ENCODE measurements around the gene GPHA2. TPM values are rescaled to one million over a fixed set of nuclear protein-coding genes. Genes with fewer than 3 reads are reported as not detected.

GPHA2 gene
- polyA plus RNA-seq, 4 donors, result 0.13 to 0.19 TPM; not detected in 2

GRCh38 chr11:64894070-64894811 lies 41.5 kb downstream of the GPHA2 start:
- WGBS, 3 donors, result 14 to 30% (median 20%) methylated on average over 13 to 14 of the region's 14 CpGs
- peak overlapping the region; percentile 91 to 95 (median 92) for H3K27ac ChIP-seq (ENCODE audit: low read depth in 1 of 3, low read length in 2 of 3)
- H3K36me3 ChIP-seq (ENCODE audit: control insufficient read depth in 3 of 3, insufficient read depth in 2 of 3, low read depth in 1 of 3, low read length in 3 of 3), result peaks cover 0 to 90% (median 9%) of the 10 kb centered on the region in 3 donors
- DNase-seq (peak; percentile 93), FAIRE-seq (no peak)
- no peaks in the 10 kb centered on the region for H3K9me3 ChIP-seq (ENCODE audit: control insufficient read depth in 2 of 2, insufficient read depth in 1 of 2, low read depth in 1 of 2, low read length in 1 of 2)
- no peaks in the 10 kb centered on the region for H3K27me3 ChIP-seq (ENCODE audit: control insufficient read depth in 3 of 3, insufficient read depth in 3 of 3, low read length in 3 of 3)
- H3K4me1 ChIP-seq (ENCODE audit: control insufficient read depth in 3 of 3, insufficient read depth in 2 of 3, low read depth in 1 of 3, low read length in 2 of 3), result peaks cover 0 to 17% (median 0%) of the 10 kb centered on the region in 3 donors
- H3K4me3 ChIP-seq (ENCODE audit: low read depth in 1 of 3, low read length in 3 of 3), result peak overlapping the region in 2 of 3 donors; percentile 49 to 74

- peaks cover 0 to 22% (median 0%) of the 10 kb centered on the region in 3 donors for H3K4me1 ChIP-seq (ENCODE audit: control insufficient read depth in 3 of 3, insufficient read depth in 2 of 3, low read depth in 1 of 3, low read length in 2 of 3)
- 18 to 59% (median 29%) methylated on average over 17 to 25 of the region's 25 CpGs for WGBS, 3 donors
- FAIRE-seq, result no peak
Measured at GRCh38 chr11:64893194-64894069, 42.3 kb downstream of the GPHA2 start.

GRCh38 chr11:64892838-64893193 lies 42.9 kb downstream of the GPHA2 start:
- Histone ChIP-seq H3K27ac (ENCODE audit: low read depth in 1 of 3, low read length in 2 of 3) (peak overlapping the region; percentile 95 to 100 (median 98)), H3K4me3 (ENCODE audit: low read depth in 1 of 3, low read length in 3 of 3) (peak overlapping the region; percentile 61 to 89 (median 74)), H3K36me3 (ENCODE audit: control insufficient read depth in 3 of 3, insufficient read depth in 2 of 3, low read depth in 1 of 3, low read length in 3 of 3) (peaks cover 0 to 77% (median 9%) of the 10 kb centered on the region in 3 donors), H3K27me3 (ENCODE audit: control insufficient read depth in 3 of 3, insufficient read depth in 3 of 3, low read length in 3 of 3) (no peaks in the 10 kb centered on the region), H3K4me1 (ENCODE audit: control insufficient read depth in 3 of 3, insufficient read depth in 2 of 3, low read depth in 1 of 3, low read length in 2 of 3) (peaks cover 0 to 27% (median 0%) of the 10 kb centered on the region in 3 donors), H3K9me3 (ENCODE audit: control insufficient read depth in 2 of 2, insufficient read depth in 1 of 2, low read depth in 1 of 2, low read length in 1 of 2) (no peaks in the 10 kb centered on the region)
- DNase-seq (no peak), FAIRE-seq (no peak)
- 17 to 63% (median 37%) methylated on average over 10 of the region's 10 CpGs for WGBS, 3 donors

More at GRCh38 chr11:64893194-64894069, 42.3 kb downstream of the GPHA2 start:
- Histone ChIP-seq H3K36me3 (ENCODE audit: control insufficient read depth in 3 of 3, insufficient read depth in 2 of 3, low read depth in 1 of 3, low read length in 3 of 3) (peaks cover 0 to 83% (median 9%) of the 10 kb centered on the region in 3 donors), H3K27ac (ENCODE audit: low read depth in 1 of 3, low read length in 2 of 3) (peak overlapping the region; percentile 95 to 100 (median 98)), H3K27me3 (ENCODE audit: control insufficient read depth in 3 of 3, insufficient read depth in 3 of 3, low read length in 3 of 3) (no peaks in the 10 kb centered on the region), H3K9me3 (ENCODE audit: control insufficient read depth in 2 of 2, insufficient read depth in 1 of 2, low read depth in 1 of 2, low read length in 1 of 2) (no peaks in the 10 kb centered on the region), H3K4me3 (ENCODE audit: low read depth in 1 of 3, low read length in 3 of 3) (peak overlapping the region; percentile 61 to 89 (median 74))
- peak; percentile 98 to 99 for DNase-seq

- Histone ChIP-seq H3K27ac (ENCODE audit: low read depth in 1 of 3, low read length in 2 of 3) (peak overlapping the region; percentile 95 to 100 (median 98)), H3K4me1 (ENCODE audit: control insufficient read depth in 3 of 3, insufficient read depth in 2 of 3, low read depth in 1 of 3, low read length in 2 of 3) (peaks cover 0 to 31% (median 0%) of the 10 kb centered on the region in 3 donors), H3K27me3 (ENCODE audit: control insufficient read depth in 3 of 3, insufficient read depth in 3 of 3, low read length in 3 of 3) (no peaks in the 10 kb centered on the region), H3K36me3 (ENCODE audit: control insufficient read depth in 3 of 3, insufficient read depth in 2 of 3, low read depth in 1 of 3, low read length in 3 of 3) (peaks cover 0 to 73% (median 9%) of the 10 kb centered on the region in 3 donors), H3K4me3 (ENCODE audit: low read depth in 1 of 3, low read length in 3 of 3) (peak overlapping the region; percentile 61 to 89 (median 74)), H3K9me3 (ENCODE audit: control insufficient read depth in 2 of 2, insufficient read depth in 1 of 2, low read depth in 1 of 2, low read length in 1 of 2) (no peaks in the 10 kb centered on the region)
- WGBS, 3 donors, result 24 to 55% (median 36%) methylated on average over 11 of the region's 11 CpGs
- FAIRE-seq (no peak), DNase-seq (peak in 1 of 2 donors; percentile 51)
Measured at GRCh38 chr11:64892411-64892831, 43.3 kb downstream of the GPHA2 start.

- H3K4me1 ChIP-seq (ENCODE audit: control insufficient read depth in 3 of 3, insufficient read depth in 2 of 3, low read depth in 1 of 3, low read length in 2 of 3), result peaks cover 0 to 37% (median 0%) of the 10 kb centered on the region in 3 donors
- no peak for FAIRE-seq
- 7 to 49% (median 27%) methylated on average over 5 of the region's 5 CpGs for WGBS, 3 donors
- no peak for DNase-seq
- H3K27me3 ChIP-seq (ENCODE audit: control insufficient read depth in 3 of 3, insufficient read depth in 3 of 3, low read length in 3 of 3), result no peaks in the 10 kb centered on the region
- H3K4me3 ChIP-seq (ENCODE audit: low read depth in 1 of 3, low read length in 3 of 3), result peak overlapping the region; percentile 61 to 89 (median 74)
- H3K36me3 ChIP-seq (ENCODE audit: control insufficient read depth in 3 of 3, insufficient read depth in 2 of 3, low read depth in 1 of 3, low read length in 3 of 3), result peaks cover 0 to 67% (median 9%) of the 10 kb centered on the region in 3 donors
- H3K27ac ChIP-seq (ENCODE audit: low read depth in 1 of 3, low read length in 2 of 3), result peak overlapping the region; percentile 95 to 100 (median 98)
- H3K9me3 ChIP-seq (ENCODE audit: control insufficient read depth in 2 of 2, insufficient read depth in 1 of 2, low read depth in 1 of 2, low read length in 1 of 2), result no peaks in the 10 kb centered on the region
Measured at GRCh38 chr11:64891880-64892279, 43.8 kb downstream of the GPHA2 start.

GRCh38 chr11:64891215-64891848 lies 44.4 kb downstream of the GPHA2 start:
- DNase-seq, result peak; percentile 94 to 97
- H3K4me1 ChIP-seq (ENCODE audit: control insufficient read depth in 3 of 3, insufficient read depth in 2 of 3, low read depth in 1 of 3, low read length in 2 of 3), result peaks cover 0 to 39% (median 0%) of the 10 kb centered on the region in 3 donors
- whole genome bisulfite sequencing, 3 donors, result 14 to 75% (median 34%) methylated on average over 25 of the region's 25 CpGs

GRCh38 chr11:64890522-64890939 lies 45.2 kb downstream of the GPHA2 start:
- H3K27me3 ChIP-seq (ENCODE audit: control insufficient read depth in 3 of 3, insufficient read depth in 3 of 3, low read length in 3 of 3), result no peaks in the 10 kb centered on the region
- peaks cover 0 to 46% (median 0%) of the 10 kb centered on the region in 3 donors for H3K4me1 ChIP-seq (ENCODE audit: control insufficient read depth in 3 of 3, insufficient read depth in 2 of 3, low read depth in 1 of 3, low read length in 2 of 3)
- H3K27ac ChIP-seq (ENCODE audit: low read depth in 1 of 3, low read length in 2 of 3), result peak overlapping the region; percentile 95 to 100 (median 98)
- FAIRE-seq (no peak), DNase-seq (peak; percentile 45 to 62)
- H3K36me3 ChIP-seq (ENCODE audit: control insufficient read depth in 3 of 3, insufficient read depth in 2 of 3, low read depth in 1 of 3, low read length in 3 of 3), result peaks cover 0 to 54% (median 9%) of the 10 kb centered on the region in 3 donors
- 22 to 59% (median 34%) methylated on average over 7 of the region's 7 CpGs for WGBS, 3 donors
- peak overlapping the region; percentile 55 to 89 (median 74) for H3K4me3 ChIP-seq (ENCODE audit: low read depth in 1 of 3, low read length in 3 of 3)
- no peaks in the 10 kb centered on the region for H3K9me3 ChIP-seq (ENCODE audit: control insufficient read depth in 2 of 2, insufficient read depth in 1 of 2, low read depth in 1 of 2, low read length in 1 of 2)

More at GRCh38 chr11:64891215-64891848, 44.4 kb downstream of the GPHA2 start:
- peak overlapping the region; percentile 95 to 100 (median 98) for H3K27ac ChIP-seq (ENCODE audit: low read depth in 1 of 3, low read length in 2 of 3)
- FAIRE-seq, result no peak
- H3K36me3 ChIP-seq (ENCODE audit: control insufficient read depth in 3 of 3, insufficient read depth in 2 of 3, low read depth in 1 of 3, low read length in 3 of 3), result peaks cover 0 to 62% (median 9%) of the 10 kb centered on the region in 3 donors
- H3K4me3 ChIP-seq (ENCODE audit: low read depth in 1 of 3, low read length in 3 of 3), result peak overlapping the region; percentile 61 to 89 (median 74)
- H3K9me3 ChIP-seq (ENCODE audit: control insufficient read depth in 2 of 2, insufficient read depth in 1 of 2, low read depth in 1 of 2, low read length in 1 of 2), result no peaks in the 10 kb centered on the region
- H3K27me3 ChIP-seq (ENCODE audit: control insufficient read depth in 3 of 3, insufficient read depth in 3 of 3, low read length in 3 of 3), result no peaks in the 10 kb centered on the region

All from small intestine (tissue), 7 donors.